Stromal cell of bone marrow (primary cell): ENCODE measurements around the gene MAP3K4.
"Not testable (repeated sequence)": the region's sequence is repeated elsewhere in the genome, so short reads cannot be mapped to it uniquely, and the experiment has no call there.

ENCODE experiments used
- DNase-seq: peaks from one replicate; pipeline ENCODE4 v3.0.0-alpha.2; 2012; ENCODE audit warnings: low read depth

Gene MAP3K4

GRCh38 chr6:160967833-160968232 is 23.7 kb upstream of the MAP3K4 start:
- no peak for DNase-seq

- DNase-seq = no peak
Measured at GRCh38 chr6:160971171-160971570, 20.4 kb upstream of the MAP3K4 start.

- DNase-seq = peak; percentile 95
Measured at GRCh38 chr6:160972111-160972510, 19.5 kb upstream of the MAP3K4 start.

GRCh38 chr6:160972594-160972993 is 19.0 kb upstream of the MAP3K4 start:
- DNase-seq = not testable (repeated sequence)

- peak; percentile 6 for DNase-seq
Measured at GRCh38 chr6:160973311-160974250, 18.0 kb upstream of the MAP3K4 start.

- DNase-seq = peak; percentile 95
Measured at GRCh38 chr6:160974304-160974771, 17.2 kb upstream of the MAP3K4 start.

- DNase-seq = no peak
Measured at GRCh38 chr6:160975162-160975561, 16.4 kb upstream of the MAP3K4 start.

GRCh38 chr6:160975961-160976360 is 15.6 kb upstream of the MAP3K4 start:
- DNase-seq = not testable (repeated sequence)

- peak; percentile 65 for DNase-seq
Measured at GRCh38 chr6:160978141-160978901, 13.2 kb upstream of the MAP3K4 start.

GRCh38 chr6:160979061-160979708 is 12.4 kb upstream of the MAP3K4 start:
- DNase-seq = peak; percentile 6

GRCh38 chr6:160983377-160983948 is 8.1 kb upstream of the MAP3K4 start:
- DNase-seq = not testable (repeated sequence)

- DNase-seq = no peak
Measured at GRCh38 chr6:160986851-160987250, 4.7 kb upstream of the MAP3K4 start.

- DNase-seq = no peak
Measured at GRCh38 chr6:160987265-160987664, 4.3 kb upstream of the MAP3K4 start.

- DNase-seq = peak; percentile 2
Measured at GRCh38 chr6:160990847-160991405, 643 bp upstream of the MAP3K4 start.

GRCh38 chr6:160992061-160992979 is 751 bp downstream of the MAP3K4 start:
- DNase-seq = peak; percentile 61

- DNase-seq = no peak
Measured at GRCh38 chr6:160992980-160993314, 1.4 kb downstream of the MAP3K4 start.

GRCh38 chr6:160995271-160995670 is 3.7 kb downstream of the MAP3K4 start:
- no peak for DNase-seq

GRCh38 chr6:160996131-160996601 is 4.6 kb downstream of the MAP3K4 start:
- no peak for DNase-seq

- DNase-seq = no peak
Measured at GRCh38 chr6:160998217-160998616, 6.6 kb downstream of the MAP3K4 start.

- DNase-seq = no peak
Measured at GRCh38 chr6:160998766-160999165, 7.2 kb downstream of the MAP3K4 start.

GRCh38 chr6:160999516-160999915 is 7.9 kb downstream of the MAP3K4 start:
- DNase-seq = no peak
